ENCODE data around the gene CD300E. TPM values are rescaled to one million over a fixed set of nuclear protein-coding genes. Genes with fewer than 3 reads are reported as not detected.

CD300E gene
- total and polyA plus RNA-seq, 2 of the 13 experiments (the other 11 are each of a cell fraction or from before 2014, with no cell fraction given), result not detected

DNA sequence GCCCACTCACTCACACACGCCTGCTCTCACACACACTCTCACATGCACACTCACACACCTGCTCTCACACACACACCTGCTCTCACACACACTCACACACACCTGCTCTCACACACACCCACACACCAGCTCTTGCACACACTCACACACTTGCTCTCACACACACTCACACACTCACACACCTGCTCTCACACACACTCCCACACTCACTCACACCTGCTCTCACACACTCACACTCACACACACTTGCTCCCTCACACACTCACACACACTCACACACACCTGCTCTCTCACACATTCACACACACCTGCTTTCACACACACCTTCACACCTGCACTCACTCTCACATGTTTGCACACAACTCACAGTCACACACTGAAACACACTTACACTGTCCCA is 60.2 kb downstream of the CD300E start:
- no peaks in the 10 kb centered on the region for H3K79me2 ChIP-seq (ENCODE audit: insufficient read depth, low read length)
- no peak overlapping the region for H2AFZ ChIP-seq (ENCODE audit: low read length)
- ATAC-seq (no peak), FAIRE-seq (no peak), DNase-seq (ENCODE audit: low spot score) (no peak)
- H3K27me3 ChIP-seq (ENCODE audit: control insufficient read depth in 1 of 2, insufficient read depth in 2 of 2, low read length in 2 of 2), result peaks cover 7 to 53% of the 10 kb centered on the region in 2 experiments
- in situ Hi-C loops (cut with HindIII; ENCODE audit: extremely low pct_ligation_motif_present, low pct_unique_long_range_greater_than_20kb), result no loop called here
- H3K9ac ChIP-seq (ENCODE audit: insufficient read depth, low read depth, low read length), result no peak overlapping the region
- no peak overlapping the region for H3K4me2 ChIP-seq (ENCODE audit: low read depth, low read length)
- no peak overlapping the region for H3K4me3 ChIP-seq (replicated peaks in 1 of 3; ENCODE audit: insufficient read depth in 1 of 3, low read depth in 2 of 3, low read length in 3 of 3)
- WGBS (ENCODE audit: low lambda C conversion rate), result 3% methylated on average over 1 of the region's 1 CpG
- no peaks in the 10 kb centered on the region for H3K36me3 ChIP-seq (replicated peaks in 1 of 2; ENCODE audit: control insufficient read depth in 1 of 2, insufficient read depth in 2 of 2, low read length in 2 of 2)
- ChIA-PET CTCF (ENCODE audit: low intra/inter-chr PET ratio, low total read pairs) (no interaction called here), POLR2A (no interaction called here)
- H4K20me1 ChIP-seq (ENCODE audit: insufficient read depth, low read length), result no peaks in the 10 kb centered on the region
- H3K27ac ChIP-seq (ENCODE audit: extremely low read length, insufficient read depth, low read length), result no peak overlapping the region
- H3K4me1 ChIP-seq (ENCODE audit: insufficient read depth, low read length), result no peaks in the 10 kb centered on the region
- BruUV-seq (replicated peaks), result no TSS peak
- no peaks in the 10 kb centered on the region for H3K9me3 ChIP-seq (ENCODE audit: low read length)
- intact Hi-C loops (cut with micrococcal nuclease; ENCODE audit: unreplicated experiment), result no loop called here
- TF ChIP-seq, protein P1, sequence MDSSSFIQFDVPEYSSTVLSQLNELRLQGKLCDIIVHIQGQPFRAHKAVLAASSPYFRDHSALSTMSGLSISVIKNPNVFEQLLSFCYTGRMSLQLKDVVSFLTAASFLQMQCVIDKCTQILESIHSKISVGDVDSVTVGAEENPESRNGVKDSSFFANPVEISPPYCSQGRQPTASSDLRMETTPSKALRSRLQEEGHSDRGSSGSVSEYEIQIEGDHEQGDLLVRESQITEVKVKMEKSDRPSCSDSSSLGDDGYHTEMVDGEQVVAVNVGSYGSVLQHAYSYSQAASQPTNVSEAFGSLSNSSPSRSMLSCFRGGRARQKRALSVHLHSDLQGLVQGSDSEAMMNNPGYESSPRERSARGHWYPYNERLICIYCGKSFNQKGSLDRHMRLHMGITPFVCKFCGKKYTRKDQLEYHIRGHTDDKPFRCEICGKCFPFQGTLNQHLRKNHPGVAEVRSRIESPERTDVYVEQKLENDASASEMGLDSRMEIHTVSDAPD (CRISPR knock-in tag; IDR thresholded peaks at IDR 0.05), result no peak
- TF ChIP-seq, protein P2, sequence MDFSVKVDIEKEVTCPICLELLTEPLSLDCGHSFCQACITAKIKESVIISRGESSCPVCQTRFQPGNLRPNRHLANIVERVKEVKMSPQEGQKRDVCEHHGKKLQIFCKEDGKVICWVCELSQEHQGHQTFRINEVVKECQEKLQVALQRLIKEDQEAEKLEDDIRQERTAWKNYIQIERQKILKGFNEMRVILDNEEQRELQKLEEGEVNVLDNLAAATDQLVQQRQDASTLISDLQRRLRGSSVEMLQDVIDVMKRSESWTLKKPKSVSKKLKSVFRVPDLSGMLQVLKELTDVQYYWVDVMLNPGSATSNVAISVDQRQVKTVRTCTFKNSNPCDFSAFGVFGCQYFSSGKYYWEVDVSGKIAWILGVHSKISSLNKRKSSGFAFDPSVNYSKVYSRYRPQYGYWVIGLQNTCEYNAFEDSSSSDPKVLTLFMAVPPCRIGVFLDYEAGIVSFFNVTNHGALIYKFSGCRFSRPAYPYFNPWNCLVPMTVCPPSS (IDR thresholded peaks at IDR 0.05), result peak; percentile 44; the same call in 1 of the 2 replicates
- TF ChIP-seq, protein P3, sequence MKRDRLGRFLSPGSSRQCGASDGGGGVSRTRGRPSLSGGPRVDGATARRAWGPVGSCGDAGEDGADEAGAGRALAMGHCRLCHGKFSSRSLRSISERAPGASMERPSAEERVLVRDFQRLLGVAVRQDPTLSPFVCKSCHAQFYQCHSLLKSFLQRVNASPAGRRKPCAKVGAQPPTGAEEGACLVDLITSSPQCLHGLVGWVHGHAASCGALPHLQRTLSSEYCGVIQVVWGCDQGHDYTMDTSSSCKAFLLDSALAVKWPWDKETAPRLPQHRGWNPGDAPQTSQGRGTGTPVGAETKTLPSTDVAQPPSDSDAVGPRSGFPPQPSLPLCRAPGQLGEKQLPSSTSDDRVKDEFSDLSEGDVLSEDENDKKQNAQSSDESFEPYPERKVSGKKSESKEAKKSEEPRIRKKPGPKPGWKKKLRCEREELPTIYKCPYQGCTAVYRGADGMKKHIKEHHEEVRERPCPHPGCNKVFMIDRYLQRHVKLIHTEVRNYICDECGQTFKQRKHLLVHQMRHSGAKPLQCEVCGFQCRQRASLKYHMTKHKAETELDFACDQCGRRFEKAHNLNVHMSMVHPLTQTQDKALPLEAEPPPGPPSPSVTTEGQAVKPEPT (CRISPR knock-in tag; IDR thresholded peaks at IDR 0.05; ENCODE audit: low read depth), result no peak
- peak; percentile 6; the same call in 1 of the 2 replicates for TF ChIP-seq PLRG1 (conservative IDR thresholded peaks at IDR 0.05)
- TF ChIP-seq ZNF207 (IDR thresholded peaks at IDR 0.05; ENCODE audit: borderline replicate concordance), result peak; percentile 87; the same call in 1 of the 2 replicates
- no peak for TF ChIP-seq THAP11 (CRISPR knock-in tag; IDR thresholded peaks at IDR 0.05)
- no peak for TF ChIP-seq ATF7-NPFF (CRISPR knock-in tag; IDR thresholded peaks at IDR 0.05; ENCODE audit: low read depth)
- TF ChIP-seq SETDB1 (CRISPR knock-in tag; IDR thresholded peaks at IDR 0.05; ENCODE audit: borderline replicate concordance), result no peak
- TF ChIP-seq MIER3 (CRISPR knock-in tag; IDR thresholded peaks at IDR 0.05; ENCODE audit: borderline replicate concordance), result no peak
- TF ChIP-seq FOXA1 (IDR thresholded peaks at IDR 0.05), result peak; percentile 54; the same call in 1 of the 2 replicates
- TF ChIP-seq FOXA1 (CRISPR knock-in tag; IDR thresholded peaks at IDR 0.05), result no peak
- TF ChIP-seq, protein P4, sequence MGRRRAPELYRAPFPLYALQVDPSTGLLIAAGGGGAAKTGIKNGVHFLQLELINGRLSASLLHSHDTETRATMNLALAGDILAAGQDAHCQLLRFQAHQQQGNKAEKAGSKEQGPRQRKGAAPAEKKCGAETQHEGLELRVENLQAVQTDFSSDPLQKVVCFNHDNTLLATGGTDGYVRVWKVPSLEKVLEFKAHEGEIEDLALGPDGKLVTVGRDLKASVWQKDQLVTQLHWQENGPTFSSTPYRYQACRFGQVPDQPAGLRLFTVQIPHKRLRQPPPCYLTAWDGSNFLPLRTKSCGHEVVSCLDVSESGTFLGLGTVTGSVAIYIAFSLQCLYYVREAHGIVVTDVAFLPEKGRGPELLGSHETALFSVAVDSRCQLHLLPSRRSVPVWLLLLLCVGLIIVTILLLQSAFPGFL (CRISPR knock-in tag; IDR thresholded peaks at IDR 0.05), result no peak
- no peak for TF ChIP-seq FOXM1 (CRISPR knock-in tag; IDR thresholded peaks at IDR 0.05)
- no peak for TF ChIP-seq TARDBP (CRISPR knock-in tag; IDR thresholded peaks at IDR 0.05)
- peak; percentile 83; the same call in 1 of the 2 replicates for TF ChIP-seq ATM (IDR thresholded peaks at IDR 0.05; ENCODE audit: borderline replicate concordance)
- TF ChIP-seq, protein P5, sequence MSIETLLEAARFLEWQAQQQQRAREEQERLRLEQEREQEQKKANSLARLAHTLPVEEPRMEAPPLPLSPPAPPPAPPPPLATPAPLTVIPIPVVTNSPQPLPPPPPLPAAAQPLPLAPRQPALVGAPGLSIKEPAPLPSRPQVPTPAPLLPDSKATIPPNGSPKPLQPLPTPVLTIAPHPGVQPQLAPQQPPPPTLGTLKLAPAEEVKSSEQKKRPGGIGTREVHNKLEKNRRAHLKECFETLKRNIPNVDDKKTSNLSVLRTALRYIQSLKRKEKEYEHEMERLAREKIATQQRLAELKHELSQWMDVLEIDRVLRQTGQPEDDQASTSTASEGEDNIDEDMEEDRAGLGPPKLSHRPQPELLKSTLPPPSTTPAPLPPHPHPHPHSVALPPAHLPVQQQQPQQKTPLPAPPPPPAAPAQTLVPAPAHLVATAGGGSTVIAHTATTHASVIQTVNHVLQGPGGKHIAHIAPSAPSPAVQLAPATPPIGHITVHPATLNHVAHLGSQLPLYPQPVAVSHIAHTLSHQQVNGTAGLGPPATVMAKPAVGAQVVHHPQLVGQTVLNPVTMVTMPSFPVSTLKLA (IDR thresholded peaks at IDR 0.05), result peak; percentile 49
- TF ChIP-seq, protein P6, sequence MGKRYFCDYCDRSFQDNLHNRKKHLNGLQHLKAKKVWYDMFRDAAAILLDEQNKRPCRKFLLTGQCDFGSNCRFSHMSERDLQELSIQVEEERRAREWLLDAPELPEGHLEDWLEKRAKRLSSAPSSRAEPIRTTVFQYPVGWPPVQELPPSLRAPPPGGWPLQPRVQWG (CRISPR knock-in tag; IDR thresholded peaks at IDR 0.05; ENCODE audit: borderline replicate concordance, low read depth), result no peak
- TF ChIP-seq, protein P7, sequence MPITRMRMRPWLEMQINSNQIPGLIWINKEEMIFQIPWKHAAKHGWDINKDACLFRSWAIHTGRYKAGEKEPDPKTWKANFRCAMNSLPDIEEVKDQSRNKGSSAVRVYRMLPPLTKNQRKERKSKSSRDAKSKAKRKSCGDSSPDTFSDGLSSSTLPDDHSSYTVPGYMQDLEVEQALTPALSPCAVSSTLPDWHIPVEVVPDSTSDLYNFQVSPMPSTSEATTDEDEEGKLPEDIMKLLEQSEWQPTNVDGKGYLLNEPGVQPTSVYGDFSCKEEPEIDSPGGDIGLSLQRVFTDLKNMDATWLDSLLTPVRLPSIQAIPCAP (CRISPR knock-in tag; IDR thresholded peaks at IDR 0.05; ENCODE audit: low read depth), result no peak

Measured in HepG2 (cell line).